Liver (tissue), 9 donors: Measurements from ENCODE around the gene CDK11B. TPM values are rescaled to one million over a fixed set of nuclear protein-coding genes. Genes with fewer than 3 reads are reported as not detected.

Source experiments
- DNase-seq: peaks from one replicate; pipeline ENCODE4 v3.0.0-alpha.2; 2017; ENCODE audit warnings: low spot score
- H3K27ac ChIP-seq, 2 donors: one replicate each; pipeline ENCODE4 v1.7.0; 2013; ENCODE audit warnings: inconsistent platforms in 2 of 2, low read length in 2 of 2, control low read depth in 1 of 2, low read depth in 1 of 2, mild to moderate bottlenecking in 1 of 2
- H3K27me3 ChIP-seq, 4 donors: one replicate each; pipeline versions ENCODE4 v1.6.1 to v1.7.0; 2013; ENCODE audit warnings: low read length in 3 of 4, inconsistent platforms in 1 of 4, mild to moderate bottlenecking in 1 of 4, moderate library complexity in 1 of 4; ENCODE audit not compliant: control insufficient read depth in 4 of 4, insufficient read depth in 4 of 4
- H3K36me3 ChIP-seq, 4 donors: one replicate each; pipeline versions ENCODE4 v1.6.1 to v1.7.0; 2013; ENCODE audit warnings: low read length in 3 of 4, mild to moderate bottlenecking in 3 of 4, low read depth in 1 of 4, moderate library complexity in 1 of 4; ENCODE audit not compliant: control insufficient read depth in 4 of 4, insufficient read depth in 3 of 4
- H3K4me1 ChIP-seq, 4 donors: one replicate each; pipeline versions ENCODE4 v1.6.1 to v1.7.0; 2013; ENCODE audit warnings: low read length in 3 of 4, mild to moderate bottlenecking in 3 of 4, moderate library complexity in 1 of 4; ENCODE audit not compliant: control insufficient read depth in 4 of 4, insufficient read depth in 4 of 4
- H3K4me3 ChIP-seq, 3 donors: one replicate each; pipeline versions ENCODE4 v1.6.1 to v1.7.0; 2013; ENCODE audit warnings: low read length in 3 of 3, control low read depth in 1 of 3, low read depth in 1 of 3, mild to moderate bottlenecking in 1 of 3
- H3K9ac ChIP-seq, 2 donors: one replicate each; pipeline ENCODE4 v1.7.0; 2013; ENCODE audit warnings: low read length in 2 of 2, mild to moderate bottlenecking in 2 of 2, moderate library complexity in 2 of 2, control low read depth in 1 of 2, low read depth in 1 of 2
- H3K9me3 ChIP-seq, 4 donors: one replicate each; pipeline versions ENCODE4 v1.6.1 to v1.7.0; 2013; ENCODE audit warnings: low read length in 3 of 4; ENCODE audit not compliant: control insufficient read depth in 4 of 4
- FOXA1 ChIP-seq: IDR thresholded peaks from 2 replicates; pipeline ENCODE4 v1.6.1; 2016; ENCODE audit warnings: antibody characterized with exemption
- FOXA2 ChIP-seq: IDR thresholded peaks from 2 replicates; pipeline ENCODE4 v1.6.1; 2016; ENCODE audit warnings: antibody characterized with exemption
- GABPA ChIP-seq, 2 donors: IDR thresholded peaks in 1 of 2; conservative IDR thresholded peaks in 1 of 2; 2 replicates each; pipeline ENCODE4 v1.6.1; 2016; ENCODE audit warnings: antibody characterized with exemption in 2 of 2, mild to moderate bottlenecking in 1 of 2, moderate library complexity in 1 of 2
- HNF4A ChIP-seq, 2 donors: conservative IDR thresholded peaks; 2 replicates each; pipeline ENCODE4 v1.6.1; 2016; ENCODE audit warnings: antibody characterized with exemption in 2 of 2, mild to moderate bottlenecking in 2 of 2
- HNF4G ChIP-seq: IDR thresholded peaks from 2 replicates; pipeline ENCODE4 v1.6.1; 2016; ENCODE audit warnings: antibody characterized with exemption
- JUND ChIP-seq, 2 donors: IDR thresholded peaks; 2 replicates each; pipeline ENCODE4 v1.6.1; 2016; ENCODE audit warnings: antibody characterized with exemption in 2 of 2
- NR2F2 ChIP-seq: IDR thresholded peaks from 2 replicates; pipeline ENCODE4 v1.6.1; 2016; ENCODE audit warnings: antibody characterized with exemption
- RAD21 ChIP-seq, 2 donors: IDR thresholded peaks; 2 replicates each; pipeline ENCODE4 v1.6.1; 2016; ENCODE audit warnings: antibody characterized with exemption in 2 of 2, mild to moderate bottlenecking in 2 of 2
- RXRA ChIP-seq, 2 donors: IDR thresholded peaks; 2 replicates each; pipeline ENCODE4 v1.6.1; 2017 to 2018; ENCODE audit warnings: antibody characterized with exemption in 2 of 2, mild to moderate bottlenecking in 1 of 2
- SP1 ChIP-seq: IDR thresholded peaks from 2 replicates; pipeline ENCODE4 v1.6.1; 2018; ENCODE audit warnings: antibody characterized with exemption, mild to moderate bottlenecking
- TAF1 ChIP-seq: conservative IDR thresholded peaks from 2 replicates; pipeline ENCODE4 v1.6.1; 2016; ENCODE audit warnings: antibody characterized with exemption, mild to moderate bottlenecking
- YY1 ChIP-seq: IDR thresholded peaks from 2 replicates; pipeline ENCODE4 v1.6.1; 2016; ENCODE audit warnings: antibody characterized with exemption, mild to moderate bottlenecking
- WGBS: extraction: QIAGEN DNeasy Blood & Tissue Kit; methylation state at CpG from one replicate; pipeline ENCODE4 v1.1.7; 2013; 5-methylcytosine and 5-hydroxymethylcytosine counted together
- polyA plus RNA-seq, 2 donors: library from polyadenylated mRNA; stranded (reverse) in 1 of 2; unstranded in 1 of 2; fragments of 200-250 nt in 1 of 2; fragments of >200 nt in 1 of 2; fragmentation: Nextera tagmentation in 1 of 2; extraction: Ambion mirVana in 1 of 2; gene quantifications; one replicate each; pipeline versions ENCODE4 v1.2.1 to v1.2.3, GENCODE V29; 2013 to 2015
- total RNA-seq, 2 donors: library from RNA; depleted of rRNA; stranded (reverse); fragments of >200 nt; gene quantifications; one replicate each; pipeline ENCODE4 v1.2.3, GENCODE V29; 2014
- TF ChIP-seq, protein P1 (sequence below): fragments of 150-350 bp; IDR thresholded peaks from 2 replicates; pipeline ENCODE4 v1.5.1; 2017; ENCODE audit warnings: improper control_type of control experiment, low read depth, low read length; ENCODE audit not compliant: missing input control
- TF ChIP-seq, protein P2 (sequence below): IDR thresholded peaks from 2 replicates; pipeline ENCODE4 v1.6.1; 2016; ENCODE audit warnings: antibody characterized with exemption
- TF ChIP-seq, protein P3 (sequence below): IDR thresholded peaks from 2 replicates; pipeline ENCODE4 v1.6.1; 2016; ENCODE audit warnings: antibody characterized with exemption
- TF ChIP-seq, protein P4 (sequence below): IDR thresholded peaks from 2 replicates; pipeline ENCODE4 v1.6.1; 2016; ENCODE audit warnings: antibody characterized with exemption, mild to moderate bottlenecking
- donor health status: healthy.
- donor health status: healthy.
- donor health status: healthy.
- donor health status: healthy.
- donor health status: healthy.

The CDK11B gene
- total and polyA plus RNA-seq, 4 donors = 5.1 to 12.2 (median 7.4) TPM

DNA sequence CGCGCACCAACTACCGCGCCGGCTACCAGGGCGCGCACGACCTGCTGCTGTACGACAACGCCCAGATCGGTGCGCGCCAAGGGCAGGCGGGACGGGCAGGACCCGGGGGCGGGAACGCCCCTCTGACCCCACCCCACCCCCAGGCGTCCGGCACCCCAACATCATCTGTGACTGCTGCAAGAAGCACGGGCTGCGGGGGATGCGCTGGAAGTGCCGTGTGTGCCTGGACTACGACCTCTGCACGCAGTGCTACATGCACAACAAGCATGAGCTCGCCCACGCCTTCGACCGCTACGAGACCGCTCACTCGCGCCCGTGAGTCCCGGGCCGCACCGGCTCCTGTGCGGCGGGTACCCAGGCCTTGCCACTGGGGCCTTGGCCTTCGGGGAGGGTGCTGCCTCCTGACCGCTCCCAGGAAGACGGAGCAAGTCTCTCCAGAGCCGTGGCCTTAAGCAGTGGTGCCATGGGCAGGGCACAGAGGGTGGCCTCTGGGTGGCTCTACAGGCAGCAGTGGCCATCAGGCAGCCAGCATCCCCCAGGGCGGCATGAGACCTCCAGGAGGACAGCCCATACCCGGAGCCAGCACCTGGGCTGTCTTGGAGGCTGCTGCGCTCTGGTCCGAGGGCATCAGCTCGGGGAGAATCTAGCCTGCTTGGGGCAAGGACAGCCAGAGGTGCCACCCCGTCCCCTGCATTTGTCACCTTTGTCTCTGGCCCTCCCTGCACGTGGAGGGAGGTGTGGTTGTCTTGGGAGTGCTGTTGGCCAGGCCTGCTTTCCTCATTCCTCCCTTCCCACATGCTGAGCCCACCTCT is 35.0 kb downstream of the CDK11B start:
- Histone ChIP-seq H3K27me3 (no peaks in the 10 kb centered on the region), H3K9ac (no peak overlapping the region), H3K4me1 (peaks cover 2 to 16% (median 13%) of the 10 kb centered on the region in 4 donors), H3K4me3 (no peak overlapping the region), H3K36me3 (peaks cover 0 to 19% (median 4%) of the 10 kb centered on the region in 4 donors), H3K9me3 (no peaks in the 10 kb centered on the region), H3K27ac (no peak overlapping the region)
- TF ChIP-seq GABPA (IDR thresholded peaks at IDR 0.05 in 1 of 2, conservative IDR thresholded peaks at IDR 0.05 in 1 of 2) (no peak), TAF1 (no peak), HNF4A (conservative IDR thresholded peaks at IDR 0.05) (no peak), YY1 (no peak)
- TF ChIP-seq, protein P1, sequence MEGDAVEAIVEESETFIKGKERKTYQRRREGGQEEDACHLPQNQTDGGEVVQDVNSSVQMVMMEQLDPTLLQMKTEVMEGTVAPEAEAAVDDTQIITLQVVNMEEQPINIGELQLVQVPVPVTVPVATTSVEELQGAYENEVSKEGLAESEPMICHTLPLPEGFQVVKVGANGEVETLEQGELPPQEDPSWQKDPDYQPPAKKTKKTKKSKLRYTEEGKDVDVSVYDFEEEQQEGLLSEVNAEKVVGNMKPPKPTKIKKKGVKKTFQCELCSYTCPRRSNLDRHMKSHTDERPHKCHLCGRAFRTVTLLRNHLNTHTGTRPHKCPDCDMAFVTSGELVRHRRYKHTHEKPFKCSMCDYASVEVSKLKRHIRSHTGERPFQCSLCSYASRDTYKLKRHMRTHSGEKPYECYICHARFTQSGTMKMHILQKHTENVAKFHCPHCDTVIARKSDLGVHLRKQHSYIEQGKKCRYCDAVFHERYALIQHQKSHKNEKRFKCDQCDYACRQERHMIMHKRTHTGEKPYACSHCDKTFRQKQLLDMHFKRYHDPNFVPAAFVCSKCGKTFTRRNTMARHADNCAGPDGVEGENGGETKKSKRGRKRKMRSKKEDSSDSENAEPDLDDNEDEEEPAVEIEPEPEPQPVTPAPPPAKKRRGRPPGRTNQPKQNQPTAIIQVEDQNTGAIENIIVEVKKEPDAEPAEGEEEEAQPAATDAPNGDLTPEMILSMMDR = no peak
- whole genome bisulfite sequencing = 96% methylated on average over 51 of the region's 51 CpGs
- DNase-seq = no peak

DNA sequence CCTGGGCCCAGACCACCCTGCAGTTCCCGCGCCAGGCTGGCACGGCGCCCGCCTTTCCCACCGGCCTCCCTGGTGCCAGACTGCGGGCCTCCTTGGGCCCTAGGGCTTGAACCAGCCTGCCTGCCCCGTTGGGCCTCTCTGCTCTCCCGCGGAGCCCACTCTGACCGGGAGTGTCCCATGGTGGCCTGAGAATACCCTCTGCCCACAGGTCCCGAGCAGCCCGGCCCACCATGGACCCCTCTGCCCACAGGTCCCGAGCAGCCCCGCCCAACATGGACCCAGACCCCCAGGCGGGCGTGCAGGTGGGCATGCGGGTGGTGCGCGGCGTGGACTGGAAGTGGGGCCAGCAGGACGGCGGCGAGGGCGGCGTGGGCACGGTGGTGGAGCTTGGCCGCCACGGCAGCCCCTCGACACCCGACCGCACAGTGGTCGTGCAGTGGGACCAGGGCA is 35.6 kb downstream of the CDK11B start:
- Histone ChIP-seq H3K9ac (no peak overlapping the region), H3K9me3 (no peaks in the 10 kb centered on the region), H3K4me3 (no peak overlapping the region), H3K27ac (no peak overlapping the region), H3K27me3 (no peaks in the 10 kb centered on the region), H3K4me1 (peaks cover 2 to 16% (median 13%) of the 10 kb centered on the region in 4 donors), H3K36me3 (peaks cover 0 to 16% (median 3%) of the 10 kb centered on the region in 4 donors)
- WGBS = 97% methylated on average over 33 of the region's 33 CpGs
- TF ChIP-seq NR2F2 (no peak), RXRA (IDR thresholded peaks at IDR 0.05) (no peak), JUND (IDR thresholded peaks at IDR 0.05) (no peak), GABPA (IDR thresholded peaks at IDR 0.05 in 1 of 2, conservative IDR thresholded peaks at IDR 0.05 in 1 of 2) (no peak), SP1 (no peak), YY1 (no peak), RAD21 (IDR thresholded peaks at IDR 0.05) (no peak), FOXA1 (no peak), FOXA2 (no peak), HNF4A (conservative IDR thresholded peaks at IDR 0.05) (no peak), TAF1 (no peak), HNF4G (no peak)
- TF ChIP-seq, protein P2, sequence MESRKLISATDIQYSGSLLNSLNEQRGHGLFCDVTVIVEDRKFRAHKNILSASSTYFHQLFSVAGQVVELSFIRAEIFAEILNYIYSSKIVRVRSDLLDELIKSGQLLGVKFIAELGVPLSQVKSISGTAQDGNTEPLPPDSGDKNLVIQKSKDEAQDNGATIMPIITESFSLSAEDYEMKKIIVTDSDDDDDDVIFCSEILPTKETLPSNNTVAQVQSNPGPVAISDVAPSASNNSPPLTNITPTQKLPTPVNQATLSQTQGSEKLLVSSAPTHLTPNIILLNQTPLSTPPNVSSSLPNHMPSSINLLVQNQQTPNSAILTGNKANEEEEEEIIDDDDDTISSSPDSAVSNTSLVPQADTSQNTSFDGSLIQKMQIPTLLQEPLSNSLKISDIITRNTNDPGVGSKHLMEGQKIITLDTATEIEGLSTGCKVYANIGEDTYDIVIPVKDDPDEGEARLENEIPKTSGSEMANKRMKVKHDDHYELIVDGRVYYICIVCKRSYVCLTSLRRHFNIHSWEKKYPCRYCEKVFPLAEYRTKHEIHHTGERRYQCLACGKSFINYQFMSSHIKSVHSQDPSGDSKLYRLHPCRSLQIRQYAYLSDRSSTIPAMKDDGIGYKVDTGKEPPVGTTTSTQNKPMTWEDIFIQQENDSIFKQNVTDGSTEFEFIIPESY = no peak
- TF ChIP-seq, protein P3, sequence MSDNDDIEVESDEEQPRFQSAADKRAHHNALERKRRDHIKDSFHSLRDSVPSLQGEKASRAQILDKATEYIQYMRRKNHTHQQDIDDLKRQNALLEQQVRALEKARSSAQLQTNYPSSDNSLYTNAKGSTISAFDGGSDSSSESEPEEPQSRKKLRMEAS = no peak
- TF ChIP-seq, protein P4, sequence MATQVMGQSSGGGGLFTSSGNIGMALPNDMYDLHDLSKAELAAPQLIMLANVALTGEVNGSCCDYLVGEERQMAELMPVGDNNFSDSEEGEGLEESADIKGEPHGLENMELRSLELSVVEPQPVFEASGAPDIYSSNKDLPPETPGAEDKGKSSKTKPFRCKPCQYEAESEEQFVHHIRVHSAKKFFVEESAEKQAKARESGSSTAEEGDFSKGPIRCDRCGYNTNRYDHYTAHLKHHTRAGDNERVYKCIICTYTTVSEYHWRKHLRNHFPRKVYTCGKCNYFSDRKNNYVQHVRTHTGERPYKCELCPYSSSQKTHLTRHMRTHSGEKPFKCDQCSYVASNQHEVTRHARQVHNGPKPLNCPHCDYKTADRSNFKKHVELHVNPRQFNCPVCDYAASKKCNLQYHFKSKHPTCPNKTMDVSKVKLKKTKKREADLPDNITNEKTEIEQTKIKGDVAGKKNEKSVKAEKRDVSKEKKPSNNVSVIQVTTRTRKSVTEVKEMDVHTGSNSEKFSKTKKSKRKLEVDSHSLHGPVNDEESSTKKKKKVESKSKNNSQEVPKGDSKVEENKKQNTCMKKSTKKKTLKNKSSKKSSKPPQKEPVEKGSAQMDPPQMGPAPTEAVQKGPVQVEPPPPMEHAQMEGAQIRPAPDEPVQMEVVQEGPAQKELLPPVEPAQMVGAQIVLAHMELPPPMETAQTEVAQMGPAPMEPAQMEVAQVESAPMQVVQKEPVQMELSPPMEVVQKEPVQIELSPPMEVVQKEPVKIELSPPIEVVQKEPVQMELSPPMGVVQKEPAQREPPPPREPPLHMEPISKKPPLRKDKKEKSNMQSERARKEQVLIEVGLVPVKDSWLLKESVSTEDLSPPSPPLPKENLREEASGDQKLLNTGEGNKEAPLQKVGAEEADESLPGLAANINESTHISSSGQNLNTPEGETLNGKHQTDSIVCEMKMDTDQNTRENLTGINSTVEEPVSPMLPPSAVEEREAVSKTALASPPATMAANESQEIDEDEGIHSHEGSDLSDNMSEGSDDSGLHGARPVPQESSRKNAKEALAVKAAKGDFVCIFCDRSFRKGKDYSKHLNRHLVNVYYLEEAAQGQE = no peak
- TF ChIP-seq, protein P1 = no peak
- no peak for DNase-seq
